Measurements from ENCODE around the gene MCM7. TPM values are rescaled to one million over a fixed set of nuclear protein-coding genes. Genes with fewer than 3 reads are reported as not detected.

The MCM7 gene
- polyA plus RNA-seq, 4 donors: 35.8 to 87.8 (median 63.3) TPM

- Histone ChIP-seq H3K27me3 (ENCODE audit: control insufficient read depth in 3 of 3, insufficient read depth in 3 of 3, low read length in 3 of 3) (no peaks in the 10 kb centered on the region), H3K27ac (ENCODE audit: low read depth in 1 of 3, low read length in 2 of 3) (peak within 1 kb of the TSS; percentile 94 to 97 (median 95)), H3K36me3 (ENCODE audit: control insufficient read depth in 3 of 3, insufficient read depth in 2 of 3, low read depth in 1 of 3, low read length in 3 of 3) (peaks cover 0 to 2% (median 0%) of the 10 kb centered on the region in 3 donors), H3K4me1 (ENCODE audit: control insufficient read depth in 3 of 3, insufficient read depth in 2 of 3, low read depth in 1 of 3, low read length in 2 of 3) (peaks cover 3 to 30% (median 5%) of the 10 kb centered on the region in 3 donors), H3K4me3 (ENCODE audit: low read depth in 1 of 3, low read length in 3 of 3) (peak within 1 kb of the TSS; percentile 60 to 94 (median 81)), H3K9me3 (ENCODE audit: control insufficient read depth in 2 of 2, insufficient read depth in 1 of 2, low read depth in 1 of 2, low read length in 1 of 2) (no peaks in the 10 kb centered on the region)
- no peak for FAIRE-seq
- DNase-seq: peak; percentile 93 to 97
- 0 to 1% (median 0%) methylated on average over 54 to 85 of the region's 85 CpGs for WGBS, 3 donors
Measured at GRCh38 chr7:100126931-100127865, 26.0 kb upstream of the MCM7 start, which contains the start of gene MBLAC1. Gene MBLAC1, plus strand, starts transcription at chr7:100126967. Its CDS starts 429 bp downstream, at chr7:100127396.

- Histone ChIP-seq H3K4me1 (ENCODE audit: control insufficient read depth in 3 of 3, insufficient read depth in 2 of 3, low read depth in 1 of 3, low read length in 2 of 3) (peaks cover 3 to 30% (median 5%) of the 10 kb centered on the region in 3 donors), H3K27ac (ENCODE audit: low read depth in 1 of 3, low read length in 2 of 3) (peak overlapping the region; percentile 94 to 97 (median 95)), H3K4me3 (ENCODE audit: low read depth in 1 of 3, low read length in 3 of 3) (peak overlapping the region; percentile 60 to 94 (median 81)), H3K27me3 (ENCODE audit: control insufficient read depth in 3 of 3, insufficient read depth in 3 of 3, low read length in 3 of 3) (no peaks in the 10 kb centered on the region), H3K9me3 (ENCODE audit: control insufficient read depth in 2 of 2, insufficient read depth in 1 of 2, low read depth in 1 of 2, low read length in 1 of 2) (no peaks in the 10 kb centered on the region), H3K36me3 (ENCODE audit: control insufficient read depth in 3 of 3, insufficient read depth in 2 of 3, low read depth in 1 of 3, low read length in 3 of 3) (peaks cover 0 to 5% (median 0%) of the 10 kb centered on the region in 3 donors)
- DNase-seq (no peak), FAIRE-seq (no peak)
- WGBS, 3 donors: 5 to 10% (median 6%) methylated on average over 28 to 29 of the region's 29 CpGs
Measured at GRCh38 chr7:100126239-100126930, 25.2 kb upstream of the MCM7 start.

- H3K36me3 ChIP-seq (ENCODE audit: control insufficient read depth in 3 of 3, insufficient read depth in 2 of 3, low read depth in 1 of 3, low read length in 3 of 3): peaks cover 0 to 5% (median 0%) of the 10 kb centered on the region in 3 donors
- WGBS, 3 donors: 61 to 72% (median 69%) methylated on average over 4 of the region's 4 CpGs
- H3K27ac ChIP-seq (ENCODE audit: low read depth in 1 of 3, low read length in 2 of 3): peak overlapping the region; percentile 17 to 97 (median 64)
- no peak overlapping the region for H3K4me3 ChIP-seq (ENCODE audit: low read depth in 1 of 3, low read length in 3 of 3)
- H3K27me3 ChIP-seq (ENCODE audit: control insufficient read depth in 3 of 3, insufficient read depth in 3 of 3, low read length in 3 of 3): no peaks in the 10 kb centered on the region
- DNase-seq (peak; percentile 39 to 70), FAIRE-seq (no peak)
- H3K4me1 ChIP-seq (ENCODE audit: control insufficient read depth in 3 of 3, insufficient read depth in 2 of 3, low read depth in 1 of 3, low read length in 2 of 3): peaks cover 5 to 36% (median 6%) of the 10 kb centered on the region in 3 donors
- no peaks in the 10 kb centered on the region for H3K9me3 ChIP-seq (ENCODE audit: control insufficient read depth in 2 of 2, insufficient read depth in 1 of 2, low read depth in 1 of 2, low read length in 1 of 2)
Measured at GRCh38 chr7:100124301-100125230, 23.4 kb upstream of the MCM7 start.

GRCh38 chr7:100122568-100122967 lies 21.4 kb upstream of the MCM7 start:
- no peaks in the 10 kb centered on the region for H3K27me3 ChIP-seq (ENCODE audit: control insufficient read depth in 3 of 3, insufficient read depth in 3 of 3, low read length in 3 of 3)
- no peak overlapping the region for H3K27ac ChIP-seq (ENCODE audit: low read depth in 1 of 3, low read length in 2 of 3)
- peaks cover 5 to 35% (median 6%) of the 10 kb centered on the region in 3 donors for H3K4me1 ChIP-seq (ENCODE audit: control insufficient read depth in 3 of 3, insufficient read depth in 2 of 3, low read depth in 1 of 3, low read length in 2 of 3)
- no peak overlapping the region for H3K4me3 ChIP-seq (ENCODE audit: low read depth in 1 of 3, low read length in 3 of 3)
- H3K36me3 ChIP-seq (ENCODE audit: control insufficient read depth in 3 of 3, insufficient read depth in 2 of 3, low read depth in 1 of 3, low read length in 3 of 3): peaks cover 0 to 5% (median 0%) of the 10 kb centered on the region in 3 donors
- FAIRE-seq (no peak), DNase-seq (no peak)
- H3K9me3 ChIP-seq (ENCODE audit: control insufficient read depth in 2 of 2, insufficient read depth in 1 of 2, low read depth in 1 of 2, low read length in 1 of 2): no peaks in the 10 kb centered on the region
- 92 to 100% (median 96%) methylated on average over 1 of the region's 1 CpG for WGBS, 3 donors

- no peak overlapping the region for H3K4me3 ChIP-seq (ENCODE audit: low read depth in 1 of 3, low read length in 3 of 3)
- peaks cover 0 to 5% (median 0%) of the 10 kb centered on the region in 3 donors for H3K36me3 ChIP-seq (ENCODE audit: control insufficient read depth in 3 of 3, insufficient read depth in 2 of 3, low read depth in 1 of 3, low read length in 3 of 3)
- no peak for FAIRE-seq
- H3K27ac ChIP-seq (ENCODE audit: low read depth in 1 of 3, low read length in 2 of 3): no peak overlapping the region
- H3K4me1 ChIP-seq (ENCODE audit: control insufficient read depth in 3 of 3, insufficient read depth in 2 of 3, low read depth in 1 of 3, low read length in 2 of 3): peaks cover 5 to 35% (median 6%) of the 10 kb centered on the region in 3 donors
- peak in 1 of 2 donors; percentile 62 for DNase-seq
- H3K27me3 ChIP-seq (ENCODE audit: control insufficient read depth in 3 of 3, insufficient read depth in 3 of 3, low read length in 3 of 3): no peaks in the 10 kb centered on the region
- H3K9me3 ChIP-seq (ENCODE audit: control insufficient read depth in 2 of 2, insufficient read depth in 1 of 2, low read depth in 1 of 2, low read length in 1 of 2): no peaks in the 10 kb centered on the region
- 13 to 66% (median 34%) methylated on average over 12 to 13 of the region's 13 CpGs for WGBS, 3 donors
Measured at GRCh38 chr7:100122067-100122466, 20.9 kb upstream of the MCM7 start.

- DNase-seq: no peak
- FAIRE-seq: no peak
Measured at GRCh38 chr7:100120733-100121036, 19.5 kb upstream of the MCM7 start.

GRCh38 chr7:100119970-100120732 lies 19.0 kb upstream of the MCM7 start:
- Histone ChIP-seq H3K27me3 (ENCODE audit: control insufficient read depth in 3 of 3, insufficient read depth in 3 of 3, low read length in 3 of 3) (no peaks in the 10 kb centered on the region), H3K4me3 (ENCODE audit: low read depth in 1 of 3, low read length in 3 of 3) (peak overlapping the region; percentile 50 to 68 (median 63)), H3K9me3 (ENCODE audit: control insufficient read depth in 2 of 2, insufficient read depth in 1 of 2, low read depth in 1 of 2, low read length in 1 of 2) (no peaks in the 10 kb centered on the region), H3K4me1 (ENCODE audit: control insufficient read depth in 3 of 3, insufficient read depth in 2 of 3, low read depth in 1 of 3, low read length in 2 of 3) (peaks cover 5 to 24% (median 6%) of the 10 kb centered on the region in 3 donors), H3K27ac (ENCODE audit: low read depth in 1 of 3, low read length in 2 of 3) (peak overlapping the region; percentile 59 to 91 (median 65)), H3K36me3 (ENCODE audit: control insufficient read depth in 3 of 3, insufficient read depth in 2 of 3, low read depth in 1 of 3, low read length in 3 of 3) (peaks cover 0 to 7% (median 0%) of the 10 kb centered on the region in 3 donors)
- DNase-seq: peak in 1 of 2 donors; percentile 51
- WGBS, 3 donors: 22 to 42% (median 33%) methylated on average over 19 of the region's 19 CpGs
- no peak for FAIRE-seq

More at GRCh38 chr7:100120733-100121036, 19.5 kb upstream of the MCM7 start:
- no peaks in the 10 kb centered on the region for H3K27me3 ChIP-seq (ENCODE audit: control insufficient read depth in 3 of 3, insufficient read depth in 3 of 3, low read length in 3 of 3)
- 33 to 55% (median 44%) methylated on average over 1 of the region's 1 CpG for WGBS, 3 donors
- peak overlapping the region in 1 of 3 donors; percentile 68 for H3K4me3 ChIP-seq (ENCODE audit: low read depth in 1 of 3, low read length in 3 of 3)
- H3K36me3 ChIP-seq (ENCODE audit: control insufficient read depth in 3 of 3, insufficient read depth in 2 of 3, low read depth in 1 of 3, low read length in 3 of 3): peaks cover 0 to 5% (median 0%) of the 10 kb centered on the region in 3 donors
- H3K27ac ChIP-seq (ENCODE audit: low read depth in 1 of 3, low read length in 2 of 3): peak overlapping the region in 2 of 3 donors; percentile 25 to 91
- no peaks in the 10 kb centered on the region for H3K9me3 ChIP-seq (ENCODE audit: control insufficient read depth in 2 of 2, insufficient read depth in 1 of 2, low read depth in 1 of 2, low read length in 1 of 2)
- H3K4me1 ChIP-seq (ENCODE audit: control insufficient read depth in 3 of 3, insufficient read depth in 2 of 3, low read depth in 1 of 3, low read length in 2 of 3): peaks cover 5 to 30% (median 6%) of the 10 kb centered on the region in 3 donors

Data from small intestine (tissue), 7 donors.